Esophagus squamous epithelium (tissue), 4 donors: ENCODE results near the gene FBXL14.

Experiments used
- POLR2A ChIP-seq, 4 donors: fragments of 450-650 bp; IDR thresholded peaks; one replicate each; pipeline ENCODE4 v1.6.1; 2017; ENCODE audit warnings: antibody characterized with exemption in 4 of 4, mild to moderate bottlenecking in 4 of 4, moderate library complexity in 3 of 4
- TF ChIP-seq, protein P1 (sequence below), 6 experiments: fragments of 450-650 bp in 4 of 6; fragments of 200-600 bp in 2 of 6; sonication (generic) in 2 of 6; IDR thresholded peaks; one replicate each; pipeline ENCODE4 v1.5.1; 2016 to 2019; ENCODE audit warnings: antibody characterized with exemption in 6 of 6, mild to moderate bottlenecking in 4 of 6, moderate library complexity in 4 of 6

DNA sequence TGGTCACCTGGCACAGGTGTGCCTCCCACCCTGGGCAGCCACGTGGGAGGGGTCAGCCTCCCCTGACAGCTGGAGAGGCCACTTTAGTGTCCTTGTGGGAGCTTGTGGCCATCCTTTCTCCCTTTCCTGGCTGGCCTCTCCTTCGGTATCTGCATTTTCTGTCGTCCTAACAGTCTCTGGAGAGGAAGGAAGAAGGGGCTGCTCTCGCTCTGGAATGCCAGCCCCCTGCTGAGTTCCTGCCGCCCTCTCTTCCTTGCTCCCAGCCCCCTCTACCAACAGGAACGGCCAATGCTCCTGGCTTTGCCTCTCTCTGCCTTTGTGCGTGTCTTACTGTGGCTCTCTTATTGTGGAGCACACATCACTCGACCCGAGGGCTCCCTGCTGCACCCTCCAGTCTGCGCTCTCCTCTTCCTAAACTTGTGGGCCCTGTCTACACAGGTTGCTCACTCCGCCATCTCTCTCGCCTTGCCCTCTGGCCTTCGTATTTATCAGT is 70.8 kb downstream of the FBXL14 start:
- no peak for TF ChIP-seq POLR2A (IDR thresholded peaks at IDR 0.05)
- TF ChIP-seq, protein P1, sequence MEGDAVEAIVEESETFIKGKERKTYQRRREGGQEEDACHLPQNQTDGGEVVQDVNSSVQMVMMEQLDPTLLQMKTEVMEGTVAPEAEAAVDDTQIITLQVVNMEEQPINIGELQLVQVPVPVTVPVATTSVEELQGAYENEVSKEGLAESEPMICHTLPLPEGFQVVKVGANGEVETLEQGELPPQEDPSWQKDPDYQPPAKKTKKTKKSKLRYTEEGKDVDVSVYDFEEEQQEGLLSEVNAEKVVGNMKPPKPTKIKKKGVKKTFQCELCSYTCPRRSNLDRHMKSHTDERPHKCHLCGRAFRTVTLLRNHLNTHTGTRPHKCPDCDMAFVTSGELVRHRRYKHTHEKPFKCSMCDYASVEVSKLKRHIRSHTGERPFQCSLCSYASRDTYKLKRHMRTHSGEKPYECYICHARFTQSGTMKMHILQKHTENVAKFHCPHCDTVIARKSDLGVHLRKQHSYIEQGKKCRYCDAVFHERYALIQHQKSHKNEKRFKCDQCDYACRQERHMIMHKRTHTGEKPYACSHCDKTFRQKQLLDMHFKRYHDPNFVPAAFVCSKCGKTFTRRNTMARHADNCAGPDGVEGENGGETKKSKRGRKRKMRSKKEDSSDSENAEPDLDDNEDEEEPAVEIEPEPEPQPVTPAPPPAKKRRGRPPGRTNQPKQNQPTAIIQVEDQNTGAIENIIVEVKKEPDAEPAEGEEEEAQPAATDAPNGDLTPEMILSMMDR (IDR thresholded peaks at IDR 0.05), result no peak
